T1000 (cell line): ENCODE measurements around the gene GALNTL6.

Experiments used
- DNase-seq: peaks from one replicate; lab custom pipeline; 2025; ENCODE audit warnings: mixed read lengths; lab: John Stamatoyannopoulos, UW

The GALNTL6 gene

GRCh38 chr4:172989984-172990820 is 1177.0 kb downstream of the GALNTL6 start:
- no peak for DNase-seq

GRCh38 chr4:172992648-172993378 is 1179.6 kb downstream of the GALNTL6 start:
- no peak for DNase-seq

GRCh38 chr4:172995161-172995560 is 1182.0 kb downstream of the GALNTL6 start:
- no peak for DNase-seq

GRCh38 chr4:172995704-172996103 is 1182.5 kb downstream of the GALNTL6 start:
- no peak for DNase-seq

GRCh38 chr4:172996571-172997216 is 1183.5 kb downstream of the GALNTL6 start:
- DNase-seq = no peak

GRCh38 chr4:172997217-172997609 is 1184.0 kb downstream of the GALNTL6 start:
- DNase-seq = no peak

GRCh38 chr4:172997856-172998255 is 1184.7 kb downstream of the GALNTL6 start:
- DNase-seq = no peak

- DNase-seq = no peak
Measured at GRCh38 chr4:172998527-172999469, 1185.6 kb downstream of the GALNTL6 start.

- no peak for DNase-seq
Measured at GRCh38 chr4:173001571-173001970, 1188.4 kb downstream of the GALNTL6 start.

GRCh38 chr4:173002830-173003561 is 1189.8 kb downstream of the GALNTL6 start:
- DNase-seq = no peak

GRCh38 chr4:173005912-173006633 is 1192.9 kb downstream of the GALNTL6 start:
- DNase-seq = no peak

GRCh38 chr4:173008436-173008835 is 1195.2 kb downstream of the GALNTL6 start:
- DNase-seq = no peak

- DNase-seq = no peak
Measured at GRCh38 chr4:173009129-173009823, 1196.1 kb downstream of the GALNTL6 start.

GRCh38 chr4:173012608-173013007 is 1199.4 kb downstream of the GALNTL6 start:
- DNase-seq = no peak

- DNase-seq = no peak
Measured at GRCh38 chr4:173013232-173013930, 1200.2 kb downstream of the GALNTL6 start.

GRCh38 chr4:173014113-173014558 is 1200.9 kb downstream of the GALNTL6 start:
- no peak for DNase-seq

- DNase-seq = no peak
Measured at GRCh38 chr4:173014836-173015235, 1201.6 kb downstream of the GALNTL6 start.

GRCh38 chr4:173017802-173018201 is 1204.6 kb downstream of the GALNTL6 start:
- DNase-seq = no peak

- no peak for DNase-seq
Measured at GRCh38 chr4:173018446-173018845, 1205.2 kb downstream of the GALNTL6 start.
